ENCODE measurements around the gene CD2.

CD2 gene

DNA sequence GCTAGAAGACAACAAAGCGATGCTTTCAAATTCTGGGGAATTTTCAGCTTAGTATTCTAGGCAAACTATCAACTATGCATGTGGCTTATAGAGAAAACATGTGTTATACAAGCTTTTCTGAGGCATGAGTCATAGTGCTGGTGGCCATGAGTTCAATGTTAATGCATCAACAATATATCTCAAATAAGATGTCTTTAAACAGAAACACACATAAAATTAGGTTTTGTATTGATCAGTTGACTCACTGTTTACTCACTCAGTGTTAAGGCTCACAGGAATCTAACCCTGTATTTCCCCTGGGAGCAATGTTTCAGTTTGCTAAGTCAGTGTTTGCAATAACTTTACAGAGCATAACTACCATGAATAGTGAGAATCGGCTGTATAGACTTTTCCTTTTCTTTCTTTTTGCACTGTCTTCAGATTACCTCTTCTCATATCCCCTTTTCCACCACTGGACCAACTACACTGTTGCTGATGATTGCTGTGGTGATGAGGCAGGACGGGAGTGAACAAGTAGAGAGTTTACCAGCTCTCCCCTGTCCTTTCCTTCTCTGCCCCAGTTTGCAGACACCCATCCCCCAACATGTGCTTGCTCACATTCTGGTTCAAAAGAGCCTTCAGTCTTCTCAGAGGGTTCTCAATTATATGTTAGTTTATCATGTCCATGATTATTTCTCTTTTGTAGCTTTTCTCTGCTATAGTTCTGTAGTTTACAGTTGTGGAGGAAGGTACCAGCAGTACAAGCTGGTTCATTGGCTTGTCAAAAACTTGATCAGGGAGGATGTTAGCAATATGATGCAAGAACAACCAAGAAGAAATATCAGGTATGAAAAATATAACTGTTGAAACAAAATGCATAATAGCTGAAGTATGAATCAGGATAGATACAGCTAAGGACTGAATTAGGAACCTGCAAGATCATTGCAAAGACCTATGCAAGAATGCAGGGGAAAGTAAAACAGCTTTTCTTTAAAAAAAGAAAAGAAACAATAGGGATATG, 23.9 kb downstream of the CD2 start:
- no peak for DNase-seq (ENCODE audit: low read depth)

DNA sequence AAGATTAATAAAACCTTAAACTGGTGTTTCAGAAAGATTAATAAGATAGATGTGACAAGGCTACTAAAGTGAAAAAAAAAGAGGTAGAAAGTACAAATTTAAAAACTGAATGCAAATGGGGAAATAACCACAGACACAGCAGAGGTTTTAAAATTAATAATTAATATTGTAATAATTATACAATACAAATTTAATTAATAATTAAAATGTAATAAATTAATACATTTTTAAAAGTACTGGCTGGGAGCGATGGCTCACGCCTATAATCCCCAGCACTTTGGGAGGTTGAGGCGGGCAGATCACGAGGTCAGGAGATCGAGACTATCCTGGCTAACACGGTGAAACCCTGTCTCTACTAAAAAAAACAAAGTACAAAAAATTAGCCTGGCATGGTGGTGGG, 26.8 kb downstream of the CD2 start:
- DNase-seq (ENCODE audit: low read depth) = no peak

- no peak for DNase-seq (ENCODE audit: low read depth)
Observed at GRCh38 chr1:116785006-116785405, 30.8 kb downstream of the CD2 start.

DNA sequence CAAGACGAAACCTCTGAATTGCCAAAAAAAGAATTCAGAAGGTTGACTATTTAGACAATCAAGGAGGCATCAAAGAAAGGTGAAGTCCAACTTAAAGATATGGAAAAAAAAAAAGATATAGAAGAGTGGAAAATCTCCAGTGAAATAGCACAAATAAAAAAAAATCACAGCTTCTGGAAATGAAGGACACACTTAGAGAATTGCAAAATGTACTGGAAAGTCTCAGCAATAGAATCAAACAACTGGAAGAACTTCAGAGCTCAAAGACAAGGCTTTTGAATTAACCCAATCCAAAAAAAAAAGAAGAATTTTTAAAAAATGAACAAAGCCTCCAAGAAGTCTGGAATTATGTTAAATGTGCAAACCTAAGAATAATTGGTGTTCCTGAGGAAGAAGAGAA, 31.8 kb downstream of the CD2 start:
- no peak for DNase-seq (ENCODE audit: low read depth)

GRCh38 chr1:116791727-116792126, 37.5 kb downstream of the CD2 start:
- no peak for DNase-seq (ENCODE audit: low read depth)

DNA sequence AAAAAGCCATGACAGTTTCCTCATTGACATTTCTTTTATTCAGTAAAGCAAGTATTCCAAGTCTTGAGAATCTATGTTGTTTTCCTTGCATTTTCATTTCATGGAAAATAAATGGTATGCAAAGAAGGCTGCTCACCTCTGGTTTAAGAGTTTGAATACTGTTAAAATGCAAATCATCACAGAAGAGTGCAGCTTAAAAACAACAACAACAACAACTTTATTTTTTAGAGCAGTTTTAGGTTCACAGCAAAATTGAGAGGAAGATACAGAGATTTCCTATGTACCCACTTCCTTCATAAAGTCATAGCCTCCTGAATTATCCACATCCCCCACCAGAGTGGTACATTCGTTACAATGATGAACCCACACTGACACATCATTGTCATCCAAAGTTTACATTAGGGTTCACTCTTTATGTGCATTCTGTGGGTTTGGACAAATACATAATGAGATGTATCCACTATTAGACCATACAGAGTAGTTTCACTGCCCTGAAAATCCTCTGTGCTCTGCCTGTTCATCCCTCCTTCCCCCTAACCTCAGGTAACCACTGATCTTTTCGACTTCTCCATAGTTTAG, 39.2 kb downstream of the CD2 start:
- DNase-seq (ENCODE audit: low read depth) = no peak

GRCh38 chr1:116794371-116794770, 40.1 kb downstream of the CD2 start:
- DNase-seq (ENCODE audit: low read depth) = no peak

DNA sequence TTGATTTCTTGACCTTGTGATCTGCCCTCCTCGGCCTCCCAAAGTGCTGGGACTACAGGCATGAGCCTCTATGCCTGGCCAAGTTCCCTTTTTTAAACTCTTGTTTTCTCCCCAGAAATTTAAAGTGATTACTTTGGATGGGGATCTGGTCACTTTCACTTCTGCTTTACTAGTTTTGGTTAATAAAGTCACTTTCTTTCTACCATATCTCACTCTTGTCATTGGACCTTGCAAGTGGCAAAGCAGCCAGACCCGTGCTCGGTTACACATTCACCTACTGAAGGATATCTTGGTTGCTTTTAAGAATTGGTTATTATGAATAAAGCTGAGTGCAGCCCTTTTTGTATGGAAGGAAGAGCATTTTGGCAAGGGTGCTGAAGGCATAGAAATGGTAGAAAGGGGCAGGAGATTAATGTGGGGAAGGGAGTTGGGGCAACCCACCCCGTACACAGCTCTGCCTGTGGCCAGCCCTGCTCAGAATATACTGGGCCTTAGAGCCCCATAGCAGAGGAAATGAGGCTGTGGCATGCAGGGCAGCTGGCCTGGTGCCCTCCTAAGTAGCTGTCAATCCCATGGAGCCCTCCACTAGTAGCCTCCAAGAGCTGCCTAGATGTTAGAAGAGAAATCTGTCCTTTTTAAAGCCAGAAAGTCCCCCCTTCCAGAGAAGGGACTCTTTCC, 40.7 kb downstream of the CD2 start:
- DNase-seq (ENCODE audit: low read depth) = no peak

- DNase-seq (ENCODE audit: low read depth) = no peak
Observed at GRCh38 chr1:116795482-116795829, 41.2 kb downstream of the CD2 start.

DNA sequence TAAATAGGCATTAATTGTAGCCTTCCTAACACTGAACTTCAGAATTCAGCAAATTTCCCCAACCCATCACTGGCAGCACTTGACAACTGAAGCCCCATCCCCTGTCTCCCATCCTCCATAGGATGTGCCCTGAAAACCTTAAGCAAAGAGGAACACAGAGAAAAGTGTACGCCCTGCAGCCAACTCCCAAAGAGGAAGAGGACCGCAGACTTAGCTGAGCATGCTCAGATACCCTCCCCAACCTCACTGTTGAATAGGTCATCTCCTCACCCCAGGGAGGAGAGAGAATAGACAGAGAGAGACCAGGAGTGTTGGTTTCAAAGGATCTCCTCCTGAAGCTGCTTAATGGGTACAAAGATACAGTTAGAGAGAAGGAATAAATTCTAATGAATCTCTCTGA, 50.5 kb downstream of the CD2 start:
- no peak for DNase-seq (ENCODE audit: low read depth)

- DNase-seq (ENCODE audit: low read depth) = no peak
Observed at GRCh38 chr1:116805398-116805797, 51.2 kb downstream of the CD2 start.

GRCh38 chr1:116806245-116806644, 52.0 kb downstream of the CD2 start:
- peak; percentile 60 for DNase-seq (ENCODE audit: low read depth)

GRCh38 chr1:116806671-116807070, 52.4 kb downstream of the CD2 start:
- DNase-seq (ENCODE audit: low read depth) = no peak

- no peak for DNase-seq (ENCODE audit: low read depth)
Observed at GRCh38 chr1:116807394-116808199, 53.4 kb downstream of the CD2 start.

GRCh38 chr1:116808200-116808847, 54.1 kb downstream of the CD2 start:
- no peak for DNase-seq (ENCODE audit: low read depth)

- DNase-seq (ENCODE audit: low read depth) = no peak
Observed at GRCh38 chr1:116808848-116809508, 54.7 kb downstream of the CD2 start.

GRCh38 chr1:116811321-116811720, 57.1 kb downstream of the CD2 start:
- no peak for DNase-seq (ENCODE audit: low read depth)

DNA sequence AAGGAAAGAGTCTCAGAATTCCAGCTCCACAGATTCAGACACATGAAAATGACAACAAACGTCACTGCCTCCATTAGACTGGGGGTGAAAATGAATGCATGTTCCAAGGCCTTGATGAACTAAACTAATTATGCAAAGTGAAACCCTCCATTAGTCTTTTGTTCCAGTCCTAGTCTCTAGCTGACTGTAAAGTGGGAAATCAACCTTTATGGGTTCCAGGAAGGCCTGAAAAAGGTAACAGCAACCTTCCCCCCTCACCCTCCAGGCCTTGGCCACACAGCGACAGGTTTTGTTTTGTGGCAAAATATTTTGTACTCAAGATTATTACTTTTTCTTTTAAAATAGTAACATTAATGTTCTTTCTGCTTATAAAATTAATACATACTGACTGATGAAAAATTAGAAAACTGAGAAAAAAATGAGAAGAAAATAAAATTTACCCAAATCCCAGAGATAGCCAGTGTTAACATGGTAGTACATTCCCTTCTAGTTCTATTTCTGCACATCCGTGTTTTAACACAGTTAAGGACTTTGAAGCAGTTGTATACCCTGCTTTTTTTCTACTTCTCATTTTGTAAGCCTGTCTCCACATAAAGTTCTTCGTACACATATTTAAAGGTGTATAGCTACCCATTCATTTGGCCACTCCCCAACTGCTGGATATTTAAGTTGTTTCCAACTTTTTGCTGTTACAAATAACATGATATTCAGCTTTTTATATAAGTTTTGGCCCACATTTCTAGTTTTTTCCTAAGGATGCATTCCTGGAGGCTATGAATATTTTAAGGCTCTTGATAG, 60.9 kb downstream of the CD2 start:
- no peak for DNase-seq (ENCODE audit: low read depth)

GRCh38 chr1:116817582-116818064, 63.4 kb downstream of the CD2 start:
- peak; percentile 65 for DNase-seq (ENCODE audit: low read depth)
